Transverse colon (tissue), 3 donors: ENCODE measurements around the gene UBXN10.

ENCODE experiments used
- CTCF ChIP-seq, 5 experiments: fragments of 200-600 bp in 3 of 5; fragments of 450-650 bp in 2 of 5; sonication (generic) in 3 of 5; IDR thresholded peaks; 1 replicate in 2 of 5; 2 replicates in 3 of 5; pipeline ENCODE4 v1.5.1; 2016 to 2017; ENCODE audit warnings: antibody characterized with exemption in 5 of 5, inconsistent platforms in 3 of 5, mild to moderate bottlenecking in 2 of 5, moderate library complexity in 1 of 5
- POLR2A ChIP-seq: fragments of 450-650 bp; IDR thresholded peaks from one replicate; pipeline ENCODE4 v1.6.1; 2016; ENCODE audit warnings: antibody characterized with exemption, mild to moderate bottlenecking, moderate library complexity

DNA sequence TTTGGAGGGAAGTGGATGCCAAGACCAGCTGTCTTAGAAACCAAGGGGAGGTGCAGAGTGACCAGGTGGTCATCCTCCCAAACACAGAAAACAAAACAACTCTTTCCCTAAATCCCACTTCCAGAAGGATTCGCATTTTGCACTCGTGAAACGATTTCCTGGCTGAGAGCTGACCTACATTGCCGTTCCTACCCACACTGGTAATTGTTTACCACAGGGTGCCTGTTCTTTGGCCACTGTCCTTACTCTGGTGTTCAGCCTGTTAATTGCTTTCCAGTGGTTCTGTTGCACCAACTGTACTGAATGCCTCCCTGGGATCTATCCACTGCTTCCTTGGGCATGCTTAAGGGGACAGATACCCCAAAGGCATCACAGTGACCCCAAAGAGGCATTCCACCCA is 23.6 kb downstream of the UBXN10 start:
- TF ChIP-seq POLR2A (no peak), CTCF (IDR thresholded peaks at IDR 0.05) (no peak)
